Measurements from ENCODE around the gene ARHGAP10.
"Not testable (repeated sequence)": the region's sequence is repeated elsewhere in the genome, so short reads cannot be mapped to it uniquely, and the experiment has no call there.

ARHGAP10 gene

DNA sequence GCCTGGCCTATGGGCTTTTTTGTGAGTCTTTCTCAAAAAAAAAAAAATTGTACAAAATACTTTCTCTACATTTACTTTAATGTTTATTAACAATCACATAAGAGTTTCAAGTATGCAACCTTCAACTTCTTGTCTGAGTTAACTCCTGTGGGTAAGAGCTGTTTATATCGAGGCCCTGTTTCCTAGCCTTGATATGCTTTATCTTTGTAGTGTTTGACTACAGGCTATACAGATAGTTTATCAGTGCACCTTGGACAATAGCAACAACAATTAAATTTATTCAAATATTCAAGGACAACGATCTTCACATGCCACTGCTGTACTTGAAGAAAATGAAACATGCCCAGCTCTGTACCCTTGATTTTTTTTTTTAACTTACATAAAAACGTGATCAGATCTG, 178.4 kb downstream of the ARHGAP10 start:
- H3K36me3 ChIP-seq (ENCODE audit: control insufficient read depth, insufficient read depth, low read length) = no peaks in the 10 kb centered on the region

GRCh38 chr4:147912106-147912505, 180.2 kb downstream of the ARHGAP10 start:
- not testable (repeated sequence) for H3K27ac ChIP-seq (ENCODE audit: low read depth, low read length); H3K4me1 ChIP-seq (ENCODE audit: control insufficient read depth, insufficient read depth, low read length); H3K27me3 ChIP-seq (ENCODE audit: control insufficient read depth, insufficient read depth, low read length); H3K4me3 ChIP-seq (ENCODE audit: low read depth, low read length); H3K36me3 ChIP-seq (ENCODE audit: control insufficient read depth, insufficient read depth, low read length); H3K9me3 ChIP-seq (ENCODE audit: control insufficient read depth, insufficient read depth, low read depth, low read length); H3K9ac ChIP-seq (ENCODE audit: low read length)

More for the DNA sequence above, 178.4 kb downstream of the ARHGAP10 start:
- no peaks in the 10 kb centered on the region for H3K27me3 ChIP-seq (ENCODE audit: control insufficient read depth, insufficient read depth, low read length)
- peaks cover 6% of the 10 kb centered on the region for H3K4me1 ChIP-seq (ENCODE audit: control insufficient read depth, insufficient read depth, low read length)
- no peak overlapping the region for H3K4me3 ChIP-seq (ENCODE audit: low read depth, low read length)
- no peak overlapping the region for H3K27ac ChIP-seq (ENCODE audit: low read depth, low read length)
- H3K9ac ChIP-seq (ENCODE audit: low read length) = no peak overlapping the region
- H3K9me3 ChIP-seq (ENCODE audit: control insufficient read depth, insufficient read depth, low read depth, low read length) = no peaks in the 10 kb centered on the region

DNA sequence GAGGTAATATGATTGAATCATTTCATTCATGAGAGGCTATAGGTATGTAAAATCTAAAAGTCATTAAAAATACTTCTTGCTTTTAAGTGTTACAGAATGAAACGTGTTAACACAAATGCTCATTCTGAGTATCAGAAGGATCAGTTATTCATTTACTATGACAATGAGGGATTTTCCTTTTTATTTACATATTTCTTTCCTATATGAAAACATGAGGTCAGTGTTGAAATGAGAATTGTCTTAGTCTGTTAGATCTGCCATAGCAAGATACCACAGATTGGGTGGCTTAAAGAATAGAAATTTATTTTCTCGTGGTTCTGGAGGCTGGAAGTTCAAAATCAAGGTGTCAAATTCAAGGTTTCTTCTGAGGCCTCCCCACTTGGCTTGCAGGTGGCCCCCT, 181.2 kb downstream of the ARHGAP10 start:
- no peak overlapping the region for H3K27ac ChIP-seq (ENCODE audit: low read depth, low read length)
- peaks cover 6% of the 10 kb centered on the region for H3K4me1 ChIP-seq (ENCODE audit: control insufficient read depth, insufficient read depth, low read length)
- no peak overlapping the region for H3K4me3 ChIP-seq (ENCODE audit: low read depth, low read length)
- no peaks in the 10 kb centered on the region for H3K27me3 ChIP-seq (ENCODE audit: control insufficient read depth, insufficient read depth, low read length)
- no peaks in the 10 kb centered on the region for H3K36me3 ChIP-seq (ENCODE audit: control insufficient read depth, insufficient read depth, low read length)
- no peak overlapping the region for H3K9ac ChIP-seq (ENCODE audit: low read length)
- no peaks in the 10 kb centered on the region for H3K9me3 ChIP-seq (ENCODE audit: control insufficient read depth, insufficient read depth, low read depth, low read length)

- H3K4me1 ChIP-seq (ENCODE audit: control insufficient read depth, insufficient read depth, low read length) = no peaks in the 10 kb centered on the region
- no peak overlapping the region for H3K27ac ChIP-seq (ENCODE audit: low read depth, low read length)
- H3K9ac ChIP-seq (ENCODE audit: low read length) = no peak overlapping the region
- no peaks in the 10 kb centered on the region for H3K36me3 ChIP-seq (ENCODE audit: control insufficient read depth, insufficient read depth, low read length)
- no peaks in the 10 kb centered on the region for H3K27me3 ChIP-seq (ENCODE audit: control insufficient read depth, insufficient read depth, low read length)
- no peak overlapping the region for H3K4me3 ChIP-seq (ENCODE audit: low read depth, low read length)
- no peaks in the 10 kb centered on the region for H3K9me3 ChIP-seq (ENCODE audit: control insufficient read depth, insufficient read depth, low read depth, low read length)
Measured at GRCh38 chr4:147916351-147916750, 184.5 kb downstream of the ARHGAP10 start.

GRCh38 chr4:147923381-147923780, 191.5 kb downstream of the ARHGAP10 start:
- Histone ChIP-seq H3K4me1 (ENCODE audit: control insufficient read depth, insufficient read depth, low read length) (no peaks in the 10 kb centered on the region), H3K9me3 (ENCODE audit: control insufficient read depth, insufficient read depth, low read depth, low read length) (no peaks in the 10 kb centered on the region), H3K36me3 (ENCODE audit: control insufficient read depth, insufficient read depth, low read length) (no peaks in the 10 kb centered on the region), H3K4me3 (ENCODE audit: low read depth, low read length) (no peak overlapping the region), H3K9ac (ENCODE audit: low read length) (no peak overlapping the region), H3K27ac (ENCODE audit: low read depth, low read length) (no peak overlapping the region), H3K27me3 (ENCODE audit: control insufficient read depth, insufficient read depth, low read length) (no peaks in the 10 kb centered on the region)

DNA sequence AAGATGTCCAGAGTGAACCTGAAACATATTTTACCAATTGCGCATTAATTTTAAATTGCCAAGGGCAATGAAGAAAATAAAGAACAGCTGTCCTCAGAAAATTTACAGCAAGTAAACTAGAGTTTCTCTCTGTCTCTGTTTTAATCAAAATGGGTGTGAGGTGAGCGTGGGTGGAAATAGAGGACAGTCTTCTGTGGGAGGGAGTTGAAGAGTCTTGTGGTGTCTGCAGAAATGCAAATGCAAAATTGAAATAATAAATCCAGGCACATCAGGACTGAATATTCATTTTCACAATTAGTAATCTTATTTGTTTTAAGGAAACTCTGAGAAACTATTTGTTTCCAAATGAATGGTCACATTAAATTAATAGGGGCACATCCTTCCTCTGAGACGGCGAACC, 192.0 kb downstream of the ARHGAP10 start:
- Histone ChIP-seq H3K4me1 (ENCODE audit: control insufficient read depth, insufficient read depth, low read length) (no peaks in the 10 kb centered on the region), H3K36me3 (ENCODE audit: control insufficient read depth, insufficient read depth, low read length) (no peaks in the 10 kb centered on the region), H3K27ac (ENCODE audit: low read depth, low read length) (no peak overlapping the region), H3K4me3 (ENCODE audit: low read depth, low read length) (no peak overlapping the region), H3K27me3 (ENCODE audit: control insufficient read depth, insufficient read depth, low read length) (no peaks in the 10 kb centered on the region), H3K9ac (ENCODE audit: low read length) (no peak overlapping the region), H3K9me3 (ENCODE audit: control insufficient read depth, insufficient read depth, low read depth, low read length) (no peaks in the 10 kb centered on the region)

GRCh38 chr4:147924604-147925412, 192.9 kb downstream of the ARHGAP10 start:
- no peaks in the 10 kb centered on the region for H3K4me1 ChIP-seq (ENCODE audit: control insufficient read depth, insufficient read depth, low read length)
- no peak overlapping the region for H3K9ac ChIP-seq (ENCODE audit: low read length)
- H3K4me3 ChIP-seq (ENCODE audit: low read depth, low read length) = no peak overlapping the region
- H3K9me3 ChIP-seq (ENCODE audit: control insufficient read depth, insufficient read depth, low read depth, low read length) = no peaks in the 10 kb centered on the region
- no peaks in the 10 kb centered on the region for H3K27me3 ChIP-seq (ENCODE audit: control insufficient read depth, insufficient read depth, low read length)
- H3K27ac ChIP-seq (ENCODE audit: low read depth, low read length) = no peak overlapping the region
- no peaks in the 10 kb centered on the region for H3K36me3 ChIP-seq (ENCODE audit: control insufficient read depth, insufficient read depth, low read length)

- Histone ChIP-seq H3K9ac (ENCODE audit: low read length) (no peak overlapping the region), H3K4me1 (ENCODE audit: control insufficient read depth, insufficient read depth, low read length) (no peaks in the 10 kb centered on the region), H3K9me3 (ENCODE audit: control insufficient read depth, insufficient read depth, low read depth, low read length) (no peaks in the 10 kb centered on the region), H3K27me3 (ENCODE audit: control insufficient read depth, insufficient read depth, low read length) (no peaks in the 10 kb centered on the region), H3K36me3 (ENCODE audit: control insufficient read depth, insufficient read depth, low read length) (no peaks in the 10 kb centered on the region), H3K27ac (ENCODE audit: low read depth, low read length) (no peak overlapping the region), H3K4me3 (ENCODE audit: low read depth, low read length) (no peak overlapping the region)
Measured at GRCh38 chr4:147927377-147928137, 195.7 kb downstream of the ARHGAP10 start.

- Histone ChIP-seq H3K27ac (ENCODE audit: low read depth, low read length) (no peak overlapping the region), H3K4me3 (ENCODE audit: low read depth, low read length) (no peak overlapping the region), H3K27me3 (ENCODE audit: control insufficient read depth, insufficient read depth, low read length) (no peaks in the 10 kb centered on the region), H3K9ac (ENCODE audit: low read length) (no peak overlapping the region), H3K4me1 (ENCODE audit: control insufficient read depth, insufficient read depth, low read length) (no peaks in the 10 kb centered on the region), H3K9me3 (ENCODE audit: control insufficient read depth, insufficient read depth, low read depth, low read length) (no peaks in the 10 kb centered on the region), H3K36me3 (ENCODE audit: control insufficient read depth, insufficient read depth, low read length) (no peaks in the 10 kb centered on the region)
Measured at GRCh38 chr4:147928400-147928799, 196.5 kb downstream of the ARHGAP10 start.

GRCh38 chr4:147929746-147930145, 197.9 kb downstream of the ARHGAP10 start:
- Histone ChIP-seq H3K36me3 (ENCODE audit: control insufficient read depth, insufficient read depth, low read length) (no peaks in the 10 kb centered on the region), H3K9ac (ENCODE audit: low read length) (no peak overlapping the region), H3K27ac (ENCODE audit: low read depth, low read length) (no peak overlapping the region), H3K4me3 (ENCODE audit: low read depth, low read length) (no peak overlapping the region), H3K9me3 (ENCODE audit: control insufficient read depth, insufficient read depth, low read depth, low read length) (no peaks in the 10 kb centered on the region), H3K4me1 (ENCODE audit: control insufficient read depth, insufficient read depth, low read length) (no peaks in the 10 kb centered on the region), H3K27me3 (ENCODE audit: control insufficient read depth, insufficient read depth, low read length) (no peaks in the 10 kb centered on the region)

GRCh38 chr4:147933316-147933715, 201.4 kb downstream of the ARHGAP10 start:
- Histone ChIP-seq H3K9me3 (ENCODE audit: control insufficient read depth, insufficient read depth, low read depth, low read length) (no peaks in the 10 kb centered on the region), H3K9ac (ENCODE audit: low read length) (no peak overlapping the region), H3K4me3 (ENCODE audit: low read depth, low read length) (no peak overlapping the region), H3K36me3 (ENCODE audit: control insufficient read depth, insufficient read depth, low read length) (no peaks in the 10 kb centered on the region), H3K4me1 (ENCODE audit: control insufficient read depth, insufficient read depth, low read length) (no peaks in the 10 kb centered on the region; the same call in 1 of the 2 replicates), H3K27me3 (ENCODE audit: control insufficient read depth, insufficient read depth, low read length) (no peaks in the 10 kb centered on the region), H3K27ac (ENCODE audit: low read depth, low read length) (no peak overlapping the region)

All from HUES6 (cell line).